ENCODE results near the gene IL9.
"Not testable (repeated sequence)": the region's sequence is repeated elsewhere in the genome, so short reads cannot be mapped to it uniquely, and the experiment has no call there.

IL9 gene

GRCh38 chr5:135867599-135867998 is 28.0 kb downstream of the IL9 start:
- DNase-seq = no peak

- no peak for DNase-seq
Measured at GRCh38 chr5:135866016-135866415, 29.6 kb downstream of the IL9 start.

GRCh38 chr5:135864503-135865435 is 30.9 kb downstream of the IL9 start:
- DNase-seq = no peak

GRCh38 chr5:135862744-135863143 is 32.9 kb downstream of the IL9 start:
- no peak for DNase-seq

GRCh38 chr5:135862086-135862485 is 33.6 kb downstream of the IL9 start:
- no peak for DNase-seq

- DNase-seq = no peak
Measured at GRCh38 chr5:135861641-135862040, 34.0 kb downstream of the IL9 start.

- DNase-seq = no peak
Measured at GRCh38 chr5:135859641-135860040, 36.0 kb downstream of the IL9 start.

GRCh38 chr5:135859186-135859585 is 36.5 kb downstream of the IL9 start:
- not testable (repeated sequence) for DNase-seq

GRCh38 chr5:135857630-135858311 is 37.9 kb downstream of the IL9 start:
- DNase-seq = no peak

GRCh38 chr5:135851915-135852845 is 43.5 kb downstream of the IL9 start:
- DNase-seq = no peak

GRCh38 chr5:135851186-135851914 is 44.3 kb downstream of the IL9 start:
- no peak for DNase-seq

- DNase-seq = no peak
Measured at GRCh38 chr5:135850671-135851070, 45.0 kb downstream of the IL9 start.

GRCh38 chr5:135850231-135850630 is 45.4 kb downstream of the IL9 start:
- DNase-seq = no peak

GRCh38 chr5:135847976-135848375 is 47.7 kb downstream of the IL9 start:
- no peak for DNase-seq

- no peak for DNase-seq
Measured at GRCh38 chr5:135846311-135846710, 49.3 kb downstream of the IL9 start.

- DNase-seq = no peak
Measured at GRCh38 chr5:135843571-135844337, 51.9 kb downstream of the IL9 start.

GRCh38 chr5:135842737-135843136 is 52.9 kb downstream of the IL9 start:
- no peak for DNase-seq

All from NCI-H524 (cell line).